ENCODE measurements around the gene PLEKHF1. TPM values are rescaled to one million over a fixed set of nuclear protein-coding genes. Genes with fewer than 3 reads are reported as not detected.

Gene PLEKHF1
- total RNA-seq, 4 donors from 2014 or later: 4.3 to 20.8 (median 17.1) TPM

GRCh38 chr19:29699861-29700260 lies 34.6 kb downstream of the PLEKHF1 start:
- Histone ChIP-seq H3K4me3 (no peak overlapping the region), H3K27me3 (no peaks in the 10 kb centered on the region), H3K9me3 (no peaks in the 10 kb centered on the region), H3K36me3 (peaks cover 5 to 38% (median 12%) of the 10 kb centered on the region in 3 donors), H3K27ac (no peak overlapping the region), H3K4me1 (peaks cover 0 to 2% (median 1%) of the 10 kb centered on the region in 3 donors)
- DNase-seq: no peak
- TF ChIP-seq CTCF (IDR thresholded peaks at IDR 0.05): no peak
- no peak for TF ChIP-seq POLR2A (IDR thresholded peaks at IDR 0.05)
- intact Hi-C loops (cut with DNase I): loop anchor here (10.0 kb wide), 1 partner anchor 85 kb away; no protein-coding TSS in a partner anchor
- WGBS, 2 donors: 62 to 69% methylated on average over 4 to 5 of the region's 5 CpGs

DNA sequence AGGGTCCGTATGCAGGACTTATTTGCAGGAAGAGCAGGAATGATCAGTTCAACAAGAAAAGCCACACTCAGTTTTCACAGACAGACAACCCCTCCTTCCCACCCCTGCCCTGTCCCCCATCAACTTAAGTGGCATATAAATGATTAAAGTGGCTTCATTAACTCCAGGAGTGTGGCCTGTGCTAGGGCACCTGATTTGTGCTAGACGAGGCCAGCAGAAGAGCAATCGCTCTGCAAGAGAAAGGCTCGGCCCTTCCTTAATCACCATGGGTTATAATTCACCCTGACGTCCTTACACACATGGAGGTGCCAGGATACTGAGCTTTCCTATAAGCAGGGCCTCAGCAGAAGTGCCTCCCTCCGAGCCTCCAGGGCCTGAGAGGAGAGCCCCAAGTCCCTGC lies 35.2 kb downstream of the PLEKHF1 start:
- DNase-seq: no peak
- H3K27me3 ChIP-seq: no peaks in the 10 kb centered on the region
- peaks cover 5 to 45% (median 12%) of the 10 kb centered on the region in 3 donors for H3K36me3 ChIP-seq
- TF ChIP-seq POLR2A (IDR thresholded peaks at IDR 0.05): no peak
- TF ChIP-seq CTCF (IDR thresholded peaks at IDR 0.05): no peak
- no peaks in the 10 kb centered on the region for H3K9me3 ChIP-seq
- intact Hi-C loops (cut with DNase I): no loop called here
- no peak overlapping the region for H3K4me3 ChIP-seq
- H3K27ac ChIP-seq: no peak overlapping the region
- no peaks in the 10 kb centered on the region for H3K4me1 ChIP-seq
- WGBS, 2 donors: 63 to 79% methylated on average over 5 of the region's 6 CpGs

GRCh38 chr19:29702161-29702962 lies 37.1 kb downstream of the PLEKHF1 start:
- 80 to 81% methylated on average over 12 to 15 of the region's 30 CpGs for WGBS, 2 donors
- H3K36me3 ChIP-seq: peaks cover 5 to 63% (median 21%) of the 10 kb centered on the region in 3 donors

GRCh38 chr19:29702963-29703320 lies 37.7 kb downstream of the PLEKHF1 start:
- Histone ChIP-seq H3K27ac (no peak overlapping the region), H3K4me3 (no peak overlapping the region), H3K9me3 (no peaks in the 10 kb centered on the region), H3K36me3 (peaks cover 5 to 69% (median 25%) of the 10 kb centered on the region in 3 donors), H3K27me3 (no peaks in the 10 kb centered on the region), H3K4me1 (no peaks in the 10 kb centered on the region)
- intact Hi-C loops (cut with DNase I): no loop called here
- TF ChIP-seq POLR2A (IDR thresholded peaks at IDR 0.05) (no peak), CTCF (IDR thresholded peaks at IDR 0.05) (no peak)
- no peak for DNase-seq
- WGBS, 2 donors: 91 to 100% methylated on average over 7 of the region's 9 CpGs

More at GRCh38 chr19:29702161-29702962, 37.1 kb downstream of the PLEKHF1 start:
- no peak overlapping the region for H3K4me3 ChIP-seq
- H3K27ac ChIP-seq: no peak overlapping the region
- H3K4me1 ChIP-seq: no peaks in the 10 kb centered on the region
- H3K27me3 ChIP-seq: no peaks in the 10 kb centered on the region
- intact Hi-C loops (cut with DNase I): no loop called here
- TF ChIP-seq POLR2A (IDR thresholded peaks at IDR 0.05) (no peak), CTCF (IDR thresholded peaks at IDR 0.05) (no peak)
- DNase-seq: no peak
- no peaks in the 10 kb centered on the region for H3K9me3 ChIP-seq
